ENCODE measurements around the gene CERS6. TPM values are rescaled to one million over a fixed set of nuclear protein-coding genes. Genes with fewer than 3 reads are reported as not detected.

The CERS6 gene
- total RNA-seq, 1 donor from 2014 or later: 16.2 TPM

DNA sequence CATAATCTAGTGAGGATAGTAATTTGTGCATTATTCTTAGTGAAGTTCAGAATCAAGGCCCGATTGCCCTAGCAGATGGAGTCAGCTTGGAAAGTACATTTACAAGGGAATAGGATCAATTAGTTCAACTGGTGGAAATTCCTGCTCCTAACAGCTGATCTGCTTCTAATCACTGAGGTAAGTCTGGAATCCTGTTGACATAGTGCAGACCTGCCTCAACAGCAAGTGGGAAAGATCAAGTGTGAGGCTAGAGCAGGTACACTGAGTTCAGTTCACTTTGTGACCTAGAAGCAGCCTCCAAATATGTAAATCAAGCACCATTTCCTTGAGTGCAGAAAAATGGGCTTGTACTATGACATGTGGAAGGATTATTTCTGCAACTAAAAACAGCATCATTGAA is 235.1 kb downstream of the CERS6 start:
- intact Hi-C loops (cut with micrococcal nuclease): no loop called here

DNA sequence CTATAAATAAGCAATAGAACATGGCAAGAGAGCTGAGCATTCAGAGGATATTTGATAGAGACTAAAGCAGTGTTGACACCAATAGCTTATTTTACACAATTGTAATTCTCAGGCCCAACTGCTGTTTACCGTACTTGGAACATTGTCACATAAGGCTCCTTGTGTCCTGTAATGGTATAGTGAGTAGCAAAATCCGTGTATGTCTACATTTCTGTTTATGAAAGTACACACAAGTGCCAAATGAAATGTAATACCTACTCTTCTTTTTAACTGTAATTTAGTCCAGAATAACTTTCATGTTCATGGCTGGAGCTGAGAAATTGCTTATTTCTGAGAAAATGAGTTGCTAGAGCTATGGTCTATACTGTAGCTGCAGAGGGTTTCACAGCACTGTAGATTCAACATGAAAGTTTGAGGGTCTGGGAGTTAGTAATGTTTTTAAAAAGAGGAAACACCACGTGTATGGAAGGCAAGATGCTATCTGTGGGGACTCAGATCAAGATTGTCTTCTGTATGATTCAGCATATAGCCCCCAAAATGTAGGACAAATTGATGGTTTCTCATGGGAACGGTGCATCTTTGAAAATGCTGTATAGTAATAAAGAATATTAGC is 236.2 kb downstream of the CERS6 start:
- intact Hi-C loops (cut with micrococcal nuclease): no loop called here

DNA sequence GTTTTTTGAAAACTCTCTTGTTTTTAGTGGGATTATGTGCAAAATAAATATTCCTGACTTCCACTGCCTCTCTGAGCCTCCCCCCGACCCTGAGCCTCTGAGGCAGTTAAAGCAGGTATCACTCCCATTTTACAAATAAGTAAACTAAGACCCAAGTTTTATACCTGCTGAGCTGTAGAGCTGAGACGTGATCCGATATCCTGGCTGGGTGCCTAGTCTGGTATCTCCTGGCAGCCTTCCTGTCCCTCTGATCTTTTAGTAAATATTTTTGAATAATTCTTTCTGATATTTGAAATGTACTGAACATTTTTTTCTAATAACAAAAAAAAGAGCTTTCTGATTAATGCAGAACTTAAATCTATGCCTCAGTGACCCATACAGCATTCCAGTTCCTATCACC is 238.1 kb downstream of the CERS6 start:
- intact Hi-C loops (cut with micrococcal nuclease): no loop called here

DNA sequence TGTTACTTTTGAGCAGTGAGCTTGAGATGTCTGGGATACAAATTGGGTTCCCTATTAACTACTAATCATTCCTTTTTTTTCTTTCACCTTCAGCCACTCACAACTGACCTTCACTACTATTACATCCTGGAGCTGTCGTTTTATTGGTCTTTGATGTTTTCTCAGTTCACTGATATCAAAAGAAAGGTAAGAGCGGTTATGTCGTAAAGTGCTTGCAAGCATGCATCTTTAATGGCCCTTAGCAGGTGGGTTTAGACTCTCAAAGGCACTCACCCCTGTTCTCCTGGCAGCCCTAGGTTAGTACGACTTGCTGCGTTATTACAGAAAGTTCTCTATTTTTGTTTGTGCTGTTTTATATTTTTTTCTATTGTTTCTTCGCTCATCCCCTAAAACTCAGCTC is 238.8 kb downstream of the CERS6 start:
- intact Hi-C loops (cut with micrococcal nuclease): no loop called here

DNA sequence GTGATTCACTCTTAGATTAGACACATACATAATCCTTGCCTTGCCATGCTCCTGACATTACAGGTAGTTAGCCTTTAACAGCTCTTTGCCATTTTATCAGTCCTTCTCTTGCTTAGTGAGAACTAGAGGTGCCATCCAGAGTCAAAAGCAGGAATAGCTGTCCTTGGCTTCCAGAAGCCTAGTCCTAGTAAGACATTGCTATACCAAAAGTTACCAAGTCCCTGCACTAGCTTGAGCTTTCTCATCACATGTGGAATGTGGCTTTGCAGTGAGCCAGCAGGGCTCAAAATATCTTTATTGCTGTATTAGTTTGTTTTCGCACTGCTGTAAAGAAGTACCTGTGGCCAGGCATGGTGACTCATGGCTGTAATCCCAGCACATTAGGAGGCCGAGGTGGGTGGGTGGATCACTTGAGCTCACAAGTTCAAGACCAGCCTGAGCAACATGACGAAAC is 241.6 kb downstream of the CERS6 start:
- intact Hi-C loops (cut with micrococcal nuclease): no loop called here

DNA sequence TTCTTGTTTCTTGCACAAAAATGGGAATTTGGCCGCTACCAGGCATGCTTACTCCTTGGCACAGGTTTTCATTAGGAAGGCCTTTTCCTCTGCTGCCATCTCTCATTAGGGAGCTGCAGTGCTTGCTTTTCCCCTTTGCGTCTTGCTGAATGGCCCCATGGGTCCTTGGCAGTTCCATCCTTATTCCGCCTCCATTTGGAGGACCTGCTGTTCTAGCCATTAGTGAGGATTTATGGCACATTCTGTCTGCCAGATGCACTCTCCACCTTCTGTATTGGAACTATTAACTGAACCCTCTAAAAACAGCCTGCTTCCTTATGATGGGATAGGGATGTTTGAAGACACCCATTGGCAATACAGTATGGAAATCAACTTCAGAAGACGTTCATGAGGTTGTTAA is 242.9 kb downstream of the CERS6 start:
- intact Hi-C loops (cut with micrococcal nuclease): no loop called here

DNA sequence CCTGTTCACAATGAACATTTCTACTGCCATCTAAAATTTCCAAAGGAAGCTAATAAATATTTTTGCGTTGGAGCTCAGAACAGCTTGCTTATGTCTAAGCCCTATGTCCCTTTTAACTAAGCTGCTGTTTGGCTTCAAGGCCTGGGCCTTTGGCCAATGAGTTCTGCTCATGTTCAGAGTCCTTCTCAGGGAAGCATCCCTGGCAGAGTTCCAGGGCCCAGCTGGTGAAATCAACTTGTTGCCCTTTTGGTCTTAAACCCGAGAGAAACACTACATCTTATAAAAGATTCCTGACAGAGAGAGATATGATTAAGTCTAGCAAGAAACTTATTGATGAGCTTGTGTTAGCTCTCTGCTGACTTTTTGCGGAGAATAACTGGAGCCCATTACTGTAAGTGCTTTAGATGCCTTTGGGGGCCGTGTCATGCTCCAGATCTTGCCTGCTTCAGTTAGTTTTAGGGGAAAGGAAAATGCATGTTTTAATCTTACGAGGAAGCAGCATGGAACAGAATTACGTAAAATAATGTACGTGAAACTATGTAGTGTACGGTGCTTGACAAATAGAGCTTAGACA is 243.9 kb downstream of the CERS6 start:
- intact Hi-C loops (cut with micrococcal nuclease): no loop called here

DNA sequence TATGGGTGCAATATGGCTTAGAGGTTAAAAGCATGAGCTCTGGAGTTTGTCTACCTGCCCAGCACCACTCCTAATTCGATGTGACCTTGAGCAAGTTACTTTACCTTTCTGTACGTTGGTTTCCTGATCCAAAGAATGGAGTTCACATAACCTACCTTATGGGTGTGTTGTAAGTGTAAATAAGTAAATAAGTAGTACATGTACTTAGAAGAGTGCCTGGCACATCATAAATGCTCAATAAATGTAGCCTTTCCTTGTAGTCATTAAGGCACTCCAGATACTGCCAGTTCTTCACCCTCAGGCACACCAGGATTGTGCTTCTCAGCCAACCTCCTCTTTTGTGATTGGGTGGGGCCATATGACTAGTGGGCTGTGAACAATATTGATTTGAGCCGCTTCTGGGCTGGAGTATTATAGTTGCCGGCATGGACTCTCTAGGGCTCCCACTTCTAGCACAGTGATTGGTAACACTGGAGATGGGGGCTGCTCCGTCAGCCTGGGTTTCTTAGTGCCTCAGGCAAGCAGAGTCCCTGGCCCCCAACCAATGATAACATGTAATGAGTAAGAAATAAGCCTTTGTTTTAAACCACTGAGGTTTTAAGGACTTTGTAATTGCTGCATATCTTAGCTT is 244.7 kb downstream of the CERS6 start:
- intact Hi-C loops (cut with micrococcal nuclease): no loop called here

DNA sequence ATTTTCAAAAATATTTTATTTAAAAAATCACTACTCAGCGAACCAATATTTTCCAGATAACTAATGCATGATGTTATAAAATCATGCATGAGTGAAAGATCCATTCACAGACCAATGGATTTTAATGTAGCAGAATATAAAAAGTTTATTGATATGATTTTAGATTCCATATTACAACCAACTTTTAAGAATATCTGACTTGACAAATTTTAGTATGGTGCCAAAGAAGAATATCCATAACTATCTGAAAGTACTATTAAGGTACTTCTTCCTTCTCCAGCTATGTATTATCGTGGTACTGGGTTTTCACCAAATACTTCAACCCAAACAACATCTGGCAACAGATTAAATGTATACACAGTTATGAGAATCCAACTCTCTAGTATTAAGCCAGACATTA is 246.5 kb downstream of the CERS6 start:
- intact Hi-C loops (cut with micrococcal nuclease): no loop called here

DNA sequence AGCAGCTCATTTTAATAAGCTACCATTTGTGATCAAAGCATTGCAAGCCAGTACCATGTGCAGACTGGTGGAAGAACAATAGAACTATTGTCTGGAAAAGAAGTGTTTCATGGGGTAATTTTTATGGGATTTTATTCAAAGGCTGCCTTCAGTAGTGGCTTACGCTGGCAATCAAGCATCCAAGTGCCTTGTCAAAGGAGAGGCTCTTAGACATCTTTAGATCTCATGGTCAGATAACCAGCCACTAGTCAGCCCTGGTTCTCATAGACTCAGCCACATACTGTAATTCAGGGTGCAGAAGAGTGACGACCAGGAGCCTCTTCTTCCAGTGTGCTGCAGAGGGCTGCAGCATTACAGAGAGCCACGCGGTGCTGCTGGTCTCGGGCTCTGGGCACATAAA is 247.9 kb downstream of the CERS6 start:
- intact Hi-C loops (cut with micrococcal nuclease): no loop called here

DNA sequence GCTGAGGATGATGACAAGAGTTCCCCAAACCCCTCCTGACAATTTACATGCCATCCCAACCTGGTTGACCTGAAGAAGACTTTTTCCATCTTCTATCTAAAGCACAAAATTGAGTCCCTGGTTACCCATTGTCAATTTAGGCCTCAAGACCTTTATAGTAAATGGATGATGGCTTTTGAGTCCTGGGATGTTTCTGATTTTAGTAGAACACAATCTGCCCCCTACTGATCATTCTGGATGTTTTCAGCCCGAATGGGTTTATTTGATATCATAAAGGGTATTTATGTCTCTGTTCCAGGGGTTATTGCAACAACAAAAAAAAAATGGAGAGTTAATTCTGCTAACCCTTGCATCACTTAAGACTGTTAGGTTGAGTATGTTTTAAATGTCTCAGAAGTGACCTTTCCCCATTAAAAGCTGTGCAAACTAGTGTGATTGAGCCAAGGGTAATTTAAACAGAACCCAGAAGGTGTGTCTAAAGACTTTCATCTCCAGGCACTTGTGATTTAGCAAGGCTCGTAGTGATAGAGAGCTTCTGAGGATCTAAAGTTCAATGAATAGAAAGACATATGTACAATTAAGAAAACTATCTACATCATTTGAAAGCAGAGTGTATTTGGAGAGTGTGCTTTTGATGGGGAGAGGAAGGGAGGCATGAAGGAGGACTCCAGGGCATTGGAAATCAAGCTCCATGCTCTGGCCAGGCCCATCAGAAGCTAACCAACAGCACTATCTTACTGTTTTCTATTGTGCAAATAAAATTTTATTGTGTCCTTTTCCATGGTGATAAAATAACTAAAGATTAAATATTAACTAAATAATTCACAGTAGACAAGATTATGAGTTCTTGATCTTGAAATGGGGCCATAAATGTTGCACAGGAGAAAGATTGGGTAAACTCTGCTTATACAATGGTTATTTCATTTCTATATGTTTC is 249.7 kb downstream of the CERS6 start:
- intact Hi-C loops (cut with micrococcal nuclease): loop anchor here (1.0 kb wide), 1 partner anchor 360 kb away; no protein-coding TSS in a partner anchor

DNA sequence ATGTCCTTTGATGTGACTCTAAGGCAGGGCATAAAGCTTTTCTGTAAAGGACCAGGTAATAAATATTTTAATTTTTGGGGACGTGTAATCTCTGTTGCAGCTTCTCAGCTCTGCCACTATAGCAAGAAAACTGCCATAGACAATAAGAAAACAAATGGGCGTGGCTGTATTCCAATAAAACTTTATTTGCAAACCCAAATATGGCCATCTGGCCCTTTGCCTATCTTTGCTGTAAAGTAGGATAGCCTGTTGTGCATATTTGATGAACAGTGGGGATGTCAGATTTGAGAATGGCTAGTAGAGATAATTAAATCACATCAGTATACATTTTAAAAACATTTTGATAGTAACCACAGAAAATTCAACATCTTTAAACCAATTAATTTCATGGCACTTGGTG is 250.7 kb downstream of the CERS6 start:
- intact Hi-C loops (cut with micrococcal nuclease): no loop called here

DNA sequence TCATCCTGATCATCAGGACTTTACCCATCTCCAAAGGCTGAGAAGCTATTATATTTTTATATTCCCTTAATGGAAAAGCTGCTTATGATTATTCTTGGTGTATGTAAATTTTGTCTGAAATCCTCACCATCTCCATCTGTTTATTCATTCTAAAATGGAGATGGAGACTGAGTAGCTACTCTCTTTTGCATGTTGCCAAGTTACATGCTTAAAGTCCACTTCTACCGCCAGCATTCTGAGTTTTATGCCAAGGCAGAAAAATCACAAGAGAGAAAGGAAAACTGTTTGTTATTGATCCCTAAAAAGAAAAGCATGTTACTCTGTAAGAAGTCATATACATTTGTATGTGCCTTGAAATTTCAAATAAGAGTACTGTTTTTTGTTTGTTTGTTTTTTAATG is 252.0 kb downstream of the CERS6 start:
- intact Hi-C loops (cut with micrococcal nuclease): no loop called here

DNA sequence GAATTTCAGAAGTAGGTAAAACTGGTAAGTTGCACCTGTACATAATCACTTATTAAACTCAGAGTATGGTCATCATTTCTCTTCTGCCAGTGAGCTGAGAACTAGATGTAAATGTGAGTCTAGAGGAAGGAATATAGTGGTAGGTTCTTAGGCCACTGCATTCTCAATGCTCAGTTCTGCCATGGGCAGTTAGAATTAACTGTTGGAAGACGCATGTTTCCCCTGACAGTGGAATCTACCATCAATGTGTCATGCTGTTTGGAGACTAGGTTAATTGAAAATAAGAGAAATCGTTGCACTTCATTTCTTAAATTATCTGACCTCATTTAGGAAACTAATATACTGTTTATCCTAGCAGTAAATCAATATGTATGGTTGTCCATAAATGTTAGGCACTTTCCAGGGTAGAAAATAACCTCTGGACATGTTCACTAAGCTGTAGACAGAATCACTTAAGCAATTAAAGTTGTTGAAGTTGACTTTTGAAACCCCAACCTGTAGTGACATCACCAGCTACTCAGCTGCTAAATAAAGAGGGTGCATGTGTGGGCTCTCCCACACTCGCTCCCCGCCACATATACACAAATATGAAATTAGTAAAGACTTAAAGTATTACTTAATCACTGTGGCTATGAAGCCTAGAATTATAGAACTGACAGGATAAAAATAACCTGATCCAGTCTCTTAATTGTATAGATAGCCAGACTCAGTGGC is 254.8 kb downstream of the CERS6 start:
- intact Hi-C loops (cut with micrococcal nuclease): no loop called here

DNA sequence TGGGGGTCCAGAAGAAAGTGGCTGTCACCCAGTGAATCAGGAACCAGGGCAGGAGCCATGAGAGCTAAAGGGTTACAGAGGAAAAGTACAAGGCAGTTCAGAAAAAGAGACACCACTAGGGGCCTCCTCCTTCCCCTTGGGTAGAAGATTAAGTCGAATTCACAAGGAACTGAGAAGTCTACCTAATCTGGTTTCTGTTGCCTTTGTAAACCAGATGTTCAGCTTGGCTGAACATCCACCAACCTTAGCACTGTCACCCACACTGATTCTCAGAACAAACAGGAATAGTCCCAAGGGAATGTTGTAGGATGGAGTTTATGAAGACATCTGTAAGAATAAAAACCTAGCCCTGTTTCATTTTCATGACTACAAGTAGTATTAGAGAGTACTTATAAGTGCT is 256.0 kb downstream of the CERS6 start:
- intact Hi-C loops (cut with micrococcal nuclease): no loop called here

DNA sequence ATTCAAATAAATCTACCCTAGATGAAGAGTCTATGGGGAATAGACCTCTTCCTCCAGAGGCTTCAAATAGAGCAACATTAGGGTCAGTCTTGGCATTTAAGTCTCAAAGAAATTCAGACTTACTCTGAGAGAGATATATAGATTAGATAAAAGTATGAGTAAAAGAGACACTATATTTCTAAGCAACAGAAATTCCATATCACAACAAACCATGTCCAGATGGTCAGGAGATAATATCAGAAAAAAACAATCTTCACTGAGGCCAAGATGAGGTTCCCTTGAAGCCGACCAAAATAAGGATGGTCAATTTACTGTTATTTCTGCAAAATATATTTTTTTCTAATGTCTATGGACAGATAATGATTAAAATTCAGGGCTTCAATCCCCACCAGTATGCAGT is 257.3 kb downstream of the CERS6 start:
- intact Hi-C loops (cut with micrococcal nuclease): no loop called here

DNA sequence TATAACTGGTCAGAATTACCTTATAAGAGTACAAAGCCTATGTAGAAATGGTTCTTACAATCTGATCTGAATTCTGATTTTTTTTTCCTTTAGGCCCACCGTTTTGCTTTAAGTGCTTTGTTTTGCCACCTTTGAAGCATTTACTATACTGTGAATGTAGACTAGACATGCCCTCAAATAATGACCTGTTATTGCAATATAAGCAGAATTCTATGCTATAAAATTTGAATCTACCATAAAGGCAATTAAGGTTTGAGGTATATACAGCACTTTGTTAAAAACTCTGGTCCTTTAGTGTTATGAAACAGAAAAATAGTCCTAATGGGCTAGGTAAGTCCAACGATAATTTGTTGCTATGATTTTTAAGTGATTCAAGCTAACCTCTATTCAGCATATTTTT is 259.8 kb downstream of the CERS6 start:
- intact Hi-C loops (cut with micrococcal nuclease): no loop called here

DNA sequence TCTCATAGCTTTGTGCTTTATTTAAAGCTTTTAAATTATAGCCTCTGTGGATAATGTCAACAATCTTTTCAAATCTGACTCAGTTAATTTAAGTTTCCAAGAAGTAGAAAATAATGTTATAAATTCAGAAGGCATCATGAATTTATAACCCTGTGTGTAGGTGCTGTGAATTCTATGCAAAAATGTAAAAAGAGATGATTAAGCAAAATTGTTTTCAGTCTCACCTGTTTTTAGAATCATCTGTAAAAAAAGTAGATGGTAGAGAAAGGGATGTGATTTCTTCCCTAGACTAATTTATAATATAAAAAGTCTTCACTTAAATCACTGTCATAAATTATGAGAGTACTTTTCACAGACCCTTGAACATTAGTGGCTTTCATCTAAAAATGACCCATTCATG is 260.8 kb downstream of the CERS6 start:
- intact Hi-C loops (cut with micrococcal nuclease): no loop called here

DNA sequence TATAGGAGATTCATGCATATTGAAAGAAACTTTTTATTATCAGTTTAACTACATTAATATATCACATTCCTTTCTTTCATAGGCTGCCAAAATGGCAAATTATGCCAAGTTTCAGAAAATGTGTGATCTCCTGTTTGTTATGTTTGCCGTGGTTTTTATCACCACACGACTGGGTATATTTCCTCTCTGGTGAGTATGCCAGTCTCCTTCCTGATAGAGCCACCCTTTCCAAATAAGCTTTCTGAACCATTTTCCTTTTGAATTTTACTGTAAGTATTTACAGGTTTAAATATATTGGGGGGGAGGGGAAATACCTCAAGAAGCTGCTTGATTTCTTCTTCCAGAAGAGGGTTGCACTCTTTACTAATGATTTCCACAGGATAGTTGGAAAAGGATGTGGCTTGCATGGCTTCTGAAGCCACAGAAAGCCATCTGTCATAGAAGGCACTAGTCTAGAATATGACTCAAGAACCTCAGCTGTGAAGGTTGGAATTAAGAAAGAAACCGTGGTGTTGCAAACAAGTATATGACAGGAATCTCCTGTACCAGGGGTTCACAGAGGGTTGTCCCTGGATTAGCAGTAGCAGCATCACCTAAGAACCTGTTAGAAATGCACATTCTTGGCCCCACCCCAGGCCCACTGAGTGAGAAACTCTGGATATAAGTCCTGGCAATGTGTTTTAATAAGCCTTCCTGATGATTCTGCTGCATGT is 261.9 kb downstream of the CERS6 start:
- intact Hi-C loops (cut with micrococcal nuclease): no loop called here

DNA sequence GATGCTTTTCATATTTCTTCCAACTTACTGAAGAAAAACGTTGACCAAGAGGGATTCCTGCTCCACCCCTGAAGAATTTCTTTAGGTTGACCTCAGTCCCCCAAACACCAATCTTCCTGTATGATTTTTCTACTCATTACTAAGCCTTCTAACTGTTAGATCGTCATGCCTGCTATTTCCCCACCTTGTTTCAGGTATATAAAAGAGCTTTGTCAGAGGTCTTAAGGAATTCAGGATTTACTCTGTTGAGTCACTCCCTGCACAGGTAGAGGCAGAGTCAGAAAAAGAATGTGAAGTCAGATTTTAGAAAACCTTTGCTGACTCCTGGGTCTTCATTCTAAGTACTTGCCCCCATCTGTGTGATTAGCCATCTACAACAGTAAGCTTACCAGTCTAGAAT is 262.6 kb downstream of the CERS6 start:
- intact Hi-C loops (cut with micrococcal nuclease): no loop called here

DNA sequence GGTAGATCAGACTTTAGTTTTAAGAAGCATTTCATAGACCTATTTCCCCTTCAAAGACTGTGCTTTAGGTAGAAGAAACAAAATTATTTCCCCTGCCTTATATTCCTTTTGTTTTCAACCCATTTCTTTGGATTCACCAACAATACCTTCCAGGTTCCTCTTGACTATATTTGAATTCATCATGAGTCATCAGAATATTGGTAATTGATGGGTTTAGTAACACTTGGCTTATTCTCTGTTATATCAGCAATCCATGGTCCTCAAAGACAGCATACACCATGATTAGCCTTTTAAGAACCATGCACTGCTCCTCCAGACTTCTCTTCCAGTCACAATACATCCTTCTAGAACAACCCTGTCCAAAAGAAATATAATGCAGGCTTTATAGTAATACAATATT is 263.4 kb downstream of the CERS6 start:
- intact Hi-C loops (cut with micrococcal nuclease): no loop called here

Data from T-helper 2 cell treated with Interferon-gamma antibody and Interleukin-4, amounts not matched to agents 100 ng/mL and 5 ng/mL, for 36 hours (primary cell).